Activated CD8-positive, alpha-beta memory T cell treated with anti-CD3 and anti-CD28 coated beads for 48 hours (primary cell): Measurements from ENCODE around the gene ANXA11.

ENCODE experiments used
- DNase-seq, 3 experiments: peaks; one replicate each; pipeline ENCODE4 v3.0.0-alpha.2; 2020; ENCODE audit warnings: low read depth in 2 of 3, low spot score in 2 of 3

The ANXA11 gene

GRCh38 chr10:80166581-80167470, 38.5 kb downstream of the ANXA11 start:
- DNase-seq: no peak

DNA sequence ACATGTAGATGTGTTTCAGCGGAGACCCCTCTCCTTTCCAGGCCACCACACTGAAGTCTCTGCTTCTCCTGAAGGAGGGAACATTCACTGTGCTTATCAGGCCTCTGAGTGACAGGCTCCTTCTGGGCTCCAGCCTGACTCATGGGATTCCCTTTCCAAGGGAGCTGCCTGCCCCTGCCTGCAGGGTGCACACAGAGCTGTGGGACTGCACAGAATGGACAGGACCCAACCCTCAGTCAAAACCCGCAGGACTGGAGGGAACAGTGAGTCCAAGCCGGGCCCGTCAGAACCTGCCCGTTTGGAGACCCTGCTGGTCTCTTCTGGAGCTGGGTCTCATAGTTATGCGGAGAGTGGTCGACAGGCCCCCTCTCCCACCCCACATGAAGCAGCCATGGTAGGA, 40.2 kb downstream of the ANXA11 start:
- no peak for DNase-seq

- DNase-seq: no peak
These were observed 40.7 kb downstream of the ANXA11 start for GRCh38 chr10:80164596-80164995.

- no peak for DNase-seq
These were observed 41.5 kb downstream of the ANXA11 start for GRCh38 chr10:80163741-80164341.

DNA sequence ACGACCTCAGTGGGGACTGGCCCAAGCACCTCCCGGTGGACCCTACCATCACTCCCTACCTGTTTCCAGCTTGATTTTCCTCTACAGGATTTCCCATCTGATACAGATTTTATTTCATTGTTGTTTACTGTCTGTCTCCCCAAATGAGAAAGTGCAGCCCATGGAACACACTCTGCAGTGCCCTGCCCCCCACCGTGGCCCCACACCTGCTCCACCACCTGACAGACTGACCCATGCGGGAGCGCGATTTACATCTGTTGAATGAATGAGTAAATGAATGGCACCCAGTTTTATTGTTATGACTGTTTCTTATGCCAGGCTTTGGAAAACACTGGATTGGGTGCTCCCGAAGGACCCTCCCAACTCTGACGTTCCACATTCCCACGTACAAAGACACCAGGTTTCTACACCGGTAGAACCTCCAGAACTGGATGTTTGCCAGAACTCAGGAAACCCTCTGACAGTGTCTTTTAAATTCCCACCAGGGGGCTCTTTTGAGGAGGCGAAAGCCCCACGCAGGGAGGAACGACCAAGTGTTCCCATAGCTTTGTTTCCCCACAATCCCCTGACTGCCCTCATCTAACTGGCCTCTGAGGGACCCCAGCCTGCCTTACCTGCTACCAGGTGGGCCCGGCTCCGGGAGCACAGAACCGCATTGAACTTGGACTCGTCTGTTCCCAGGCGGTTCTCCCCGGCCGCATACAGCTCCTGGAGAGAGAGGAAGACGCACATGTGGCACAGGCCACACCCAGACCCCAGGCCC, 43.8 kb downstream of the ANXA11 start:
- DNase-seq: no peak

DNA sequence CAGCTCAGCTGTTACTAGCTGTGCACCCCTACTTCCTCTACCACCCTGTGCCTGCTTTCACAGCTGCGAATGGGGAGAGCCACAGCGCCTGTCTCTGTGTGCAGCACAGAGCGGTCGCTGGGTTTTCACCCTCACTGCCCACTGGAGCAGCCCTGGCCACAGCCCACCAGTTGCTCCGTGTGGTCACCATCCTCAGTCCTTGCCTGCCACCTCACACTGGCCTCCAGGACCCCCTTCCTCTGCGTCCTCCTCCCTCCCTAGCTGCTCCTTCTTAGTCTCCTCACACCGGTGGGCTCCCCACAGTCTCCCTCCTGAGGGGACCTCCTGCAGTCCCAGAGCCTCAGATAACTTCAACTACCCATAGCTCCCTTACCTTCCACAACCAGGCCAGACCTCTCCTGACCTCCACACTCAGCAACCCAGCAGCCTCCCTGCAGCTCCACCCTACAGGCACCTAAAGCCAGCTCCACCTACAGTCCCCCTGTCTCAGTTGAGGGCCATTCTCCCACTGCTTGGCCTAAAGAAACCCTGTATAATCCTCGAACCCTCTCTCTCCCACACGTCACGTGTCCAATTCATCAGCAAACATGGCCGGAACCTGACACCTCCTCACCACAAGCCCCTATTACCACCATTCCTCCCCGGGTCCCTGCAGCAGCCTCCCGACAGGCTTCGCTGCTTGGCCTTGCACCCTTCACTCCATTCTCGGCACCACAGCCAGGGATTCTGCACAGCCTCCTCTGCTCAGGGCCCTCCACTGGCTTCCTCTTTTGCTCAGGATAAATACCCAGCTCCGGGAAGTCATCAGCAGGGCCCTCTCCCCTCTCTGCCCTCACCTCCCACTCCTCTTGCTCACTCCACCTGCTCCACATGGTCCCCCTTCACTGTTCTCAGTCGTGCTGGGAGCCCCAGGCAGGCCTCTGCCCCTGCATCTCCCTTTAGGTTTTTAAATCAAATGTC, 44.7 kb downstream of the ANXA11 start:
- no peak for DNase-seq

DNA sequence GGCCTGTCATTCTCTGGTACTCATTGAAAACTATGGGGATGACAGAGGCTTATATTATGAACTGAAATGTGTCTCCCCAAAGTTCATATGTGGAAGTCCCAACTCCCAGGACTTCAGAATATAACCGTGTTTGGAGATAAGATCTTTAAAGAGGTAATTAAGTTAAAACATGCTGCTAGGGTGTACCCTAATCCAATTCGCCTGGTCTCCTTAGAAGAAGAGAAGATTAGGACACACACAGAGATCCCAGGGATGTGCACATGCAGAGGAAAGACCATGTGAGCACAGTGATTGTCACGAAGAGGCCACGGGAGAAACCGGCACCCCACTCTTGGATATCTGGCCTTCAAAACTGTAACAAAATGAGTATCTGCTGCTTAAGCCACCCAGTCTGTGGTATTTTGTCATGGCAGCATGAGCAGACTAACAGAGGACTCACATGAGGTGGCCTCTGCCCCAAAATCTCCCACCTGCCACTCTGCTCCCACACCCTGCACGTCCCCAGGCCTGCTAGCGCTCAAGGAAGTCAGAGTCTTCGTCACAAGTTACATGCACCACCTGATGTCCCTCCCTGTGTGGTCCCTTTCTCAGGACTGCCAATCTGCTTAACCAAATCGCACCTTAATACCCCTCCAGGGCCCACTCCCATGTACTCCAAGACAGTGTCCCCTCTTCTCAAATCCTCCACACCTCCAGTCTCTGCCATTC, 46.0 kb downstream of the ANXA11 start:
- DNase-seq: no peak

DNA sequence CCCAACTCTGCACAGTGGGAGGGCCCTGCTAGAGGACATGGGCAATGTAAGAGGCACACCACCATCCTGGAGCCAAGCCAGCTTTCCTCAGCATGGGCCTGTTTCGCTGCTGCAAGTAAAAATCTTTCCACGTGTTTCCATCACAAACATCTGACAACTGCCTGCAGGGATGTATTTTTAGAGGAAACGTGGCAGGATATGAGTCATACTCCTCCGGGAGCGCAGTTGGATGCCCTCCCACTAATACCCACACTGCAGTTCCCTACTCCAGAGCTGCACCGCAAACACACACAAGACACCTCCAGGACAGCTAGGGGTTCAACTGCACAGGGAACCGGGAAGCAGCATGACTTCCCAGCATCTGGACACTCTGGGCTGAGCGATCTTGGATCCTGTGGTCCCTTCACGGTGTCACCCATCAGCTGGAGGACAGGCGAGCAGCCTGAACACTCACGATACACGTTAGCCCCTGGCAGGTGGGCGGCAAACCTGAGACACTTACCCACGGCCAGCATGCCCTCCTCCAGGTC, 46.7 kb downstream of the ANXA11 start:
- DNase-seq: no peak

- no peak for DNase-seq
These were observed 47.2 kb downstream of the ANXA11 start for GRCh38 chr10:80158126-80158525.

- no peak for DNase-seq
These were observed 47.8 kb downstream of the ANXA11 start for GRCh38 chr10:80157561-80157960.

GRCh38 chr10:80156216-80156615, 49.1 kb downstream of the ANXA11 start:
- DNase-seq: no peak

- DNase-seq: no peak
These were observed 49.6 kb downstream of the ANXA11 start for GRCh38 chr10:80155696-80156215.

- no peak for DNase-seq
These were observed 50.2 kb downstream of the ANXA11 start for GRCh38 chr10:80154978-80155695.

DNA sequence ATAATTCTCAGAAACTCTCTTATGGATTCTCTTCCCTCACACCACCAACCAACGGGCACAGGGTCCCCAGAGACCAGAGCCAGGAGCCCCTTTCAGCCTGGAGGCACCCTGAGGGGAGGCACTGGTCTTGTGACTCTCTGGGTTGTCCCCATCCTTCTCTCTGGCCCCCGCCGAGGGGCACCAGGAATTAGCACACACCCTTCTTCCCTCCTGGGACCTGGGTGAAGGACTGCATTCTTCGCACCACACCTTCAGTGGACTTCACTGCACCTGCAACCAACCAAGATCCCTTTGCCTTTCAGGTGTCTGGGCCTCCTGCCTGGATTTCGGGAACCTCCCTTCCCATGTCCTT, 50.7 kb downstream of the ANXA11 start:
- no peak for DNase-seq

- no peak for DNase-seq
These were observed 51.9 kb downstream of the ANXA11 start for GRCh38 chr10:80153460-80153859.

GRCh38 chr10:80152820-80153219, 52.5 kb downstream of the ANXA11 start:
- DNase-seq: no peak

DNA sequence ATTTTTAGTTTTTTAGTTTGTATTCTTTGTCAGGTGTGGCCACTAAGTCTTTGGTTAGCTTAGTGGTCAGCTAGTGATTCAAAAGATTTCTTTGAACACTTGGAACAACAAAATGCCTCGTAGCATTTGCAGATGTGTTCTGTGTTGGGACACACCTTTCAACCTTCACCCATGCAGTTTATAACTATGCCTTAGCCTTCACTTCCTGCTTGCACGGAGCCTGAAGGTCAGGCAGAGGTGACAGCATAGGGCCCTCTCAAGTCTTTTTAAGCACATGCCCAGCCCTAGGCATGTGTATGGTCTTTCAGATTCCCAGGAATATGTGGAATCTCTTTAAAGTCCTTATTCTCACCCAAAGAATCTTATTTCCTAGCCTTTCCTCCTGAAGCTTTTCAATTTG, 55.2 kb downstream of the ANXA11 start:
- no peak for DNase-seq

DNA sequence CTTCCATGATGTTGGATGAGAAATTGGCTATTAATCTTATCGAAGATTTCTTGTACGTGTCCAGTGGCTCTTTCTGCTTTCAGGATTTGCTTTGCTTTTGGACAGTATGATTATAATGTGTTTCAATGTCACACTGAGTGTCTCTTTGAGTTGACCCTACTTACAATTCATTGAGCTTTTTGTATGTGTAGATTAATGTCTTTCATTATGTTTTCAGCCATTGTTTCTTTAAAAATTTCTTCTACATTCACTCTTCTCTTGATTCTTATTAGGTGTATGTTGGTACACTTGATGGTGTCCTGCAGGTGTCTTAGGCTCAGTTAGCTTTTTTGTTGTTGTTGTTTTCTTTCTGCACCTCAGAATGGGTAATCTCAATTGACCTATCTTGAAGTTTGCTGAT, 56.2 kb downstream of the ANXA11 start:
- no peak for DNase-seq

- no peak for DNase-seq
These were observed 57.1 kb downstream of the ANXA11 start for GRCh38 chr10:80148166-80148805.
